ENCODE data around the gene MTARC2. TPM values are rescaled to one million over a fixed set of nuclear protein-coding genes. Genes with fewer than 3 reads are reported as not detected.

The MTARC2 gene
- total RNA-seq, 1 donor from 2014 or later, result 13.8 TPM

DNA sequence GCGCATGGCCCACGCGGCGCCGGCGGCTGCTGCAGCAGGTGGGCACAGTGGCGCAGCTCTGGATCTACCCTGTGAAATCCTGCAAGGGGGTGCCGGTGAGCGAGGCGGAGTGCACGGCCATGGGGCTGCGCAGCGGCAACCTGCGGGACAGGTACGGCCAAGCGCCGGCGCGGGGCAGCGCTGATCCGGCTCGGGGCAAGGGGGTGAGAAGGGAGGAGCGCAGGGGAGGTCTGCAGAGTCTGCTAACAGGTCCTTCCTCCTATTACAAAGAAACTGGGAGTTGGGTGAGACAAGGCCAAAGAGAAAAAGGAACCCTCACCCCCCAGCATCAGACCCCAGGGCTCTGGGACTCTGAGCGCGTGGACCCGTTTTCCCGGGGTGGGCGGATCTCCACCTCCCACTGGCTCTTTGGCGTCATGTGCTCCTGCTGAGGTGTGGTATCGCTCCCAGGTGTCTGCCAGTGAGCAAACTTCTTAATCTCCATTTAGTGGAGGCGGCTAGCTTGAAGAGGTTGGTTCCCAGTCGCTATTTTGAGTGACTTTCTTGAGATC lies 39.0 kb downstream of the MTARC2 start:
- peak overlapping the region; percentile 63 for H3K4me3 ChIP-seq (ENCODE audit: low read depth, low read length)
- no peak for DNase-seq (ENCODE audit: low read depth)
- TF ChIP-seq, protein P1, sequence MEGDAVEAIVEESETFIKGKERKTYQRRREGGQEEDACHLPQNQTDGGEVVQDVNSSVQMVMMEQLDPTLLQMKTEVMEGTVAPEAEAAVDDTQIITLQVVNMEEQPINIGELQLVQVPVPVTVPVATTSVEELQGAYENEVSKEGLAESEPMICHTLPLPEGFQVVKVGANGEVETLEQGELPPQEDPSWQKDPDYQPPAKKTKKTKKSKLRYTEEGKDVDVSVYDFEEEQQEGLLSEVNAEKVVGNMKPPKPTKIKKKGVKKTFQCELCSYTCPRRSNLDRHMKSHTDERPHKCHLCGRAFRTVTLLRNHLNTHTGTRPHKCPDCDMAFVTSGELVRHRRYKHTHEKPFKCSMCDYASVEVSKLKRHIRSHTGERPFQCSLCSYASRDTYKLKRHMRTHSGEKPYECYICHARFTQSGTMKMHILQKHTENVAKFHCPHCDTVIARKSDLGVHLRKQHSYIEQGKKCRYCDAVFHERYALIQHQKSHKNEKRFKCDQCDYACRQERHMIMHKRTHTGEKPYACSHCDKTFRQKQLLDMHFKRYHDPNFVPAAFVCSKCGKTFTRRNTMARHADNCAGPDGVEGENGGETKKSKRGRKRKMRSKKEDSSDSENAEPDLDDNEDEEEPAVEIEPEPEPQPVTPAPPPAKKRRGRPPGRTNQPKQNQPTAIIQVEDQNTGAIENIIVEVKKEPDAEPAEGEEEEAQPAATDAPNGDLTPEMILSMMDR (conservative IDR thresholded peaks at IDR 0.05; ENCODE audit: low read depth, low read length), result no peak

DNA sequence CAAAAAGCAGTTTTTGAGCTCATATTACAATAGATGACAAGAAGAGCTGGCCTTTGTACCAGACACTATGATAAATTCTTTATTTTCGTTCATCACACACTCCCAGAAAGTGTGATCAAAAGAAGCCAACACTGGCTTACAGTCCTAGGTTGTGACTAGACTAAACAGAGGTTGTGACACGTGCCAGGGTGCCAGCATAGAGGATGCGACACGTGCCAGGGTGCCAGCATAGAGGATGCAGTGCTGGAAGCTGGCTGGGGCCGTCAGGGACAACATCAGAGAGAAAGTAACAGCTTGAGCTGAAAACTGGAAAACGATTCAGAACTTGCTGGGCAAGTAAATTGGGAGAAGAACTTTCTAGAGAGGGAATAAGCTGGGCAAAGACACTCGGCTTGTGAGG lies 40.8 kb downstream of the MTARC2 start:
- no peak overlapping the region for H3K4me3 ChIP-seq (ENCODE audit: low read depth, low read length)
- no peak for DNase-seq (ENCODE audit: low read depth)
- TF ChIP-seq, protein P1 (conservative IDR thresholded peaks at IDR 0.05; ENCODE audit: low read depth, low read length), result no peak

DNA sequence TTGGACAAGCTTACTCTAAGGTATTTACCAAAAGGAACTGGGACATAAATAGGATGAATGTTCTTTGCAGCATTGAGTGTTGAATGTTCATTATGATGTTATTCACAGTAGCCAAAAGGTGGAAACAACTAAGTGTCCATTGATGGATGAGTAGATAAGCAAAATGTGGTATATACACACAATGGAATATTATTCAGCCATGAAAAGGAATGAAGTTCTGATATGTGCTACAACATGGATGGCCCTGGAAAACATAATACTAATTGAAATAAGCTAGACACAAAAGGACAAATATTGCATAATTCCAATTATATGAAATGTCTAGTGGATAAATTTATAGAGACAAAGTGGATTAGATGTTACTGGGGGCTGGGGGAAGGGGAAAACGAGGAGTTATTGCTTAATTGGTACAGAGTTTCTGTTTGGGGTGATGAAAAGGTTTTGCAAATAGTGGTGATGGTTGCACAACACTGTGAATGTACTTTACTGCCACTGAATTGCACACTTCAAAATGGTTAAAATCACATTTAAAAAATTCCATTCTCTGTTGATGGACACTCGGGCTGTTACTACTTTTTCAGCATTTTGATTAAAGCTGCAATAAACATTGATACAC lies 41.5 kb downstream of the MTARC2 start:
- TF ChIP-seq, protein P1 (conservative IDR thresholded peaks at IDR 0.05; ENCODE audit: low read depth, low read length), result no peak
- DNase-seq (ENCODE audit: low read depth), result no peak
- H3K4me3 ChIP-seq (ENCODE audit: low read depth, low read length), result no peak overlapping the region

DNA sequence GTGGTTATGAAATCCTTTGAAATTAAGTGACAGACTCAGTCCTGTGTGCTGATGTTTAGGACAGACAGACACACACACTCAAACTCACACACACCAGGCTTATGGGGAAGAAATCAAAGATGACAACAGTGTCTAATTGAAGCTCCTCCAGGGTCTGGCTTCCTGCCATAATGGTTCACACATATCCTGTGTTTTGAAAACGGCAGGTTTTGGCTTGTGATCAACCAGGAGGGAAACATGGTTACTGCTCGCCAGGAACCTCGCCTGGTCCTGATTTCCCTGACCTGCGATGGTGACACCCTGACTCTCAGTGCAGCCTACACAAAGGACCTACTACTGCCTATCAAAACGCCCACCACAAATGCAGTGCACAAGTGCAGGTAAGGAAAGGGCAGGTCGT lies 43.2 kb downstream of the MTARC2 start:
- no peak overlapping the region for H3K4me3 ChIP-seq (ENCODE audit: low read depth, low read length)
- TF ChIP-seq, protein P1 (conservative IDR thresholded peaks at IDR 0.05; ENCODE audit: low read depth, low read length), result no peak
- DNase-seq (ENCODE audit: low read depth), result no peak

DNA sequence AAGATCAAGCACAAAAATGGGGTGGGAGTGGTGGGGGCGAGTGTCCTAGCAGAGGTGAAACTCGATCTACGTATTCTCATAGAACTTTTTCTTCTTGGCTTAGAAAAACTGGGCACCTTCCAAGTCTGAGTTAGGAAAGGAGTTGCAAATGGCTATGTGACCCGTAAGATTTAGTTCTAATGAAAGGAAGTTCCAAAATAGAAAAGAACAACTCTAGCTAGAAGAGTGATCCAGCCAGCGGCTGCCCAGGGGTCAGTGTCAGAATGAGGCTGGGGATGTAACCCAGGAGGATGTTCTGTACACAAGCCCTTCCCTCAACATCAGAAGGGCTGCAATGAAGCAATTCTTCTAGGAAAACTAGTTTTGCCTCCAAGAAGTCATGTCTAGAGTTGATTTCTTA lies 43.8 kb downstream of the MTARC2 start:
- TF ChIP-seq, protein P1 (conservative IDR thresholded peaks at IDR 0.05; ENCODE audit: low read depth, low read length), result no peak
- no peak overlapping the region for H3K4me3 ChIP-seq (ENCODE audit: low read depth, low read length)
- no peak for DNase-seq (ENCODE audit: low read depth)

DNA sequence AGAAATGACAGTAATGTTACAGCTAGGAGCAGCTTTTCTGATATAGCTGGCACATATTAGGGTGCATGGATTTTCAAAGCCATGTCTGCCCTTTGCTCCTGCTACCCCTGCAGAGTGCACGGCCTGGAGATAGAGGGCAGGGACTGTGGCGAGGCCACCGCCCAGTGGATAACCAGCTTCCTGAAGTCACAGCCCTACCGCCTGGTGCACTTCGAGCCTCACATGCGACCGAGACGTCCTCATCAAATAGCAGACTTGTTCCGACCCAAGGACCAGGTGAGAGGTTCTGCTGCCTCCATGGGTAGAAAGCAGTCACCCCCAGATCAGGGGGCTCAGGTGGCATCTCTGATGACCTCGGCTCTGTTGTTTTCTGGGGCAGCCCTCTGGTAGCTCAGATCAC lies 48.4 kb downstream of the MTARC2 start:
- TF ChIP-seq, protein P1 (conservative IDR thresholded peaks at IDR 0.05; ENCODE audit: low read depth, low read length), result no peak
- H3K4me3 ChIP-seq (ENCODE audit: low read depth, low read length), result no peak overlapping the region
- DNase-seq (ENCODE audit: low read depth), result no peak

DNA sequence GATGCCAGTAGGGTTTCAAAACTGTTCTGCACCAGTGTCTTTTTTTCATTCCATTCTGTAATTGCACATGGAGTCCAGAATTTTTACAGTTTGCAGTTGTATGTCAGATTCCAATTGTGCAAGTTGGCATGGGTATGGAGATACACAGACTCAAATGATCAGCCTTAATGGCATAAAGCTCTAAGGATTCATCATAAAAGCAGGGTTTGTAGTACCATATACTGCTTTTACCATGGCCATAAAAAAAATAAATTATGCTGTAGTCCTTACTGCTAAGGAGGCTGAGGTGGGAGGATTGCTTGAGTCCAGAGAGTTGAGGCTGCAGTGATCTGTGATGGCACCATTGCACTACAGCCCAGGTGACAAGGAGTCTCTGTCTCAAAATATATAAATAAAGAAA lies 48.9 kb downstream of the MTARC2 start:
- no peak for DNase-seq (ENCODE audit: low read depth)
- TF ChIP-seq, protein P1 (conservative IDR thresholded peaks at IDR 0.05; ENCODE audit: low read depth, low read length), result no peak
- no peak overlapping the region for H3K4me3 ChIP-seq (ENCODE audit: low read depth, low read length)
